ENCODE results near the gene TSPAN8.
"Not testable (repeated sequence)": the region's sequence is repeated elsewhere in the genome, so short reads cannot be mapped to it uniquely, and the experiment has no call there.

TSPAN8 gene

DNA sequence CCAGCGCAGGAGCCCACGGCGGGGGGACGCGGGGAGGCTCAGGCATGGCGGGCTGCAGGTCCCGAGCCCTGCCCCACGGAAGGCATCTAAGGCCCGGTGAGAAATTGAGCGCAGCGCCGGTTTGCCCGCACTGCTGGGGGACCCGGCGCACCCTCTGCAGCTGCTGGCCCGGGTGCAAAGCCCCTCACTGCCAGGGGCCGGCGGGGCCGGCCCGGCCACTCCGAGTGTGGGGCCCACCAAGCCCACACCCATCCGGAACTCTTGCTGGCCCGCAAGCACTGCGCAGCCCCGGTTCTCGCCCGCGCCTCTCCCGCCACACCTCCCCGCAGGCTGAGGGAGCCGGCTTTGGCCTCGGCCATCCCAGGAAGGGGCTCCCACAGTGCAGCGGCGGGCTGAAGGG lies 8.5 kb upstream of the TSPAN8 start:
- TF ChIP-seq CTCF (IDR thresholded peaks at IDR 0.05; ENCODE audit: low read depth, low read length, missing control alignments): no peak

DNA sequence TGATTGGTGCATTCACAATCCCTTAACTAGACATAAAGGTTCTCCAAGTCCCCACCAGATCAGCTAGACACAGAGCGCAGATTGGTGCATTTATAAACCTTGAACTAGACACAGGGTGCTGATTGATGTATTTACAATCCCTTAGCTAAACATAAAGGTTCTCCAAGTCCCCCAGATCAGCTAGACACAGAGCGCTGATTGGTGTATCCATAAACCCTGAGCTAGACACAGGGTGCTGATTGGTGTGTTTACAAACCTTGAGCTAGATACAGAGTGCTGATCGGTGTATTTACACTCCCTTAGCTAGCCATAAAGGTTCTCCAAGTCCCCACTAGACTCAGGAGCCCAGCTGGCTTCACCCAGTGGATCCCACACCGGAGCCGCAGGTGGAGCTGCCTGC lies 8.0 kb upstream of the TSPAN8 start:
- DNase-seq (ENCODE audit: extremely low read depth, low read depth); H3K4me3 ChIP-seq (replicated peaks; ENCODE audit: low read depth, low read length): not testable (repeated sequence)

More for the DNA sequence above, 8.5 kb upstream of the TSPAN8 start:
- H3K4me3 ChIP-seq (replicated peaks; ENCODE audit: low read depth, low read length): no peak overlapping the region
- no peak for DNase-seq (ENCODE audit: extremely low read depth, low read depth)

- TF ChIP-seq CTCF (IDR thresholded peaks at IDR 0.05; ENCODE audit: low read depth, low read length, missing control alignments): no peak
- DNase-seq (ENCODE audit: extremely low read depth, low read depth): no peak
Observed at GRCh38 chr12:71164568-71165197, 6.9 kb upstream of the TSPAN8 start.

GRCh38 chr12:71164166-71164565 lies 6.4 kb upstream of the TSPAN8 start:
- TF ChIP-seq CTCF (IDR thresholded peaks at IDR 0.05; ENCODE audit: low read depth, low read length, missing control alignments): no peak
- no peak overlapping the region for H3K4me3 ChIP-seq (replicated peaks; ENCODE audit: low read depth, low read length)
- no peak for DNase-seq (ENCODE audit: extremely low read depth, low read depth)

More at GRCh38 chr12:71164568-71165197, 6.9 kb upstream of the TSPAN8 start:
- no peak overlapping the region for H3K4me3 ChIP-seq (replicated peaks; ENCODE audit: low read depth, low read length)

- no peak for TF ChIP-seq CTCF (IDR thresholded peaks at IDR 0.05; ENCODE audit: low read depth, low read length, missing control alignments)
- DNase-seq (ENCODE audit: extremely low read depth, low read depth): no peak
- H3K4me3 ChIP-seq (replicated peaks; ENCODE audit: low read depth, low read length): no peak overlapping the region
Observed at GRCh38 chr12:71162832-71163763, 5.3 kb upstream of the TSPAN8 start.

GRCh38 chr12:71161591-71161990 lies 3.8 kb upstream of the TSPAN8 start:
- no peak overlapping the region for H3K4me3 ChIP-seq (replicated peaks; ENCODE audit: low read depth, low read length)
- TF ChIP-seq CTCF (IDR thresholded peaks at IDR 0.05; ENCODE audit: low read depth, low read length, missing control alignments): no peak
- DNase-seq (ENCODE audit: extremely low read depth, low read depth): no peak

DNA sequence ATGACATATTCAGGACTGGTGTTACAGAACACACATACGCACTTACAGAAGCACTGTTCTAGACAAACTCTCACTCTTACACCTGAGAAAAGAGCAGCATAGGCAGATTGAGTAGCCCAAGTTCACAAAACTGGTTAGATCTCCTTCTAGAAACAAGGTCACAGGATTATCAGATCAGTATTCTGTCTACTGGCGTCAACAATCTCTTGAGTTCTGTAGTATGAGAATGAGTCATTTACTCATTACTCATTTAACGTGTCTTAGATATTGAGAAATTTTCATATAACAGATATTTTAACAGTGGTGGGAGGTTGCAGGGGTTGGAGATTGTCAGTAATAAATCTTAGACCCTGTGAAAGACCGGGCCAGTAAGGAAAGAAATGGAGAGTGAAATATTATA lies 2.8 kb upstream of the TSPAN8 start:
- DNase-seq (ENCODE audit: extremely low read depth, low read depth): no peak
- TF ChIP-seq CTCF (IDR thresholded peaks at IDR 0.05; ENCODE audit: low read depth, low read length, missing control alignments): no peak
- H3K4me3 ChIP-seq (replicated peaks; ENCODE audit: low read depth, low read length): no peak overlapping the region

All from HFF-Myc (cell line).